Right lobe of liver (tissue), 4 donors: ENCODE data around the gene ICA1.

Experiments
- CTCF ChIP-seq, 4 donors: fragments of 200-600 bp in 3 of 4; fragments of 450-650 bp in 1 of 4; IDR thresholded peaks; one replicate each; pipeline versions ENCODE4 v1.5.1 to v1.8.0; 2016 to 2022; ENCODE audit warnings: antibody characterized with exemption in 4 of 4, mild to moderate bottlenecking in 2 of 4
- POLR2A ChIP-seq: fragments of 450-650 bp; IDR thresholded peaks from one replicate; pipeline ENCODE4 v1.6.1; 2017; ENCODE audit warnings: antibody characterized with exemption, mild to moderate bottlenecking
- donor health status: DM: no; HTN: no; CAD: no.
- donor health status: DM: no; HTN: no; CAD: no.
- donor health status: DM: no; HTN: yes; CAD: no.

- no peak for TF ChIP-seq CTCF (IDR thresholded peaks at IDR 0.05)
- no peak for TF ChIP-seq POLR2A
These were observed 48.9 kb upstream of the ICA1 start for GRCh38 chr7:8310876-8311275.
